ENCODE results near the gene MPPED1.

Gene MPPED1

DNA sequence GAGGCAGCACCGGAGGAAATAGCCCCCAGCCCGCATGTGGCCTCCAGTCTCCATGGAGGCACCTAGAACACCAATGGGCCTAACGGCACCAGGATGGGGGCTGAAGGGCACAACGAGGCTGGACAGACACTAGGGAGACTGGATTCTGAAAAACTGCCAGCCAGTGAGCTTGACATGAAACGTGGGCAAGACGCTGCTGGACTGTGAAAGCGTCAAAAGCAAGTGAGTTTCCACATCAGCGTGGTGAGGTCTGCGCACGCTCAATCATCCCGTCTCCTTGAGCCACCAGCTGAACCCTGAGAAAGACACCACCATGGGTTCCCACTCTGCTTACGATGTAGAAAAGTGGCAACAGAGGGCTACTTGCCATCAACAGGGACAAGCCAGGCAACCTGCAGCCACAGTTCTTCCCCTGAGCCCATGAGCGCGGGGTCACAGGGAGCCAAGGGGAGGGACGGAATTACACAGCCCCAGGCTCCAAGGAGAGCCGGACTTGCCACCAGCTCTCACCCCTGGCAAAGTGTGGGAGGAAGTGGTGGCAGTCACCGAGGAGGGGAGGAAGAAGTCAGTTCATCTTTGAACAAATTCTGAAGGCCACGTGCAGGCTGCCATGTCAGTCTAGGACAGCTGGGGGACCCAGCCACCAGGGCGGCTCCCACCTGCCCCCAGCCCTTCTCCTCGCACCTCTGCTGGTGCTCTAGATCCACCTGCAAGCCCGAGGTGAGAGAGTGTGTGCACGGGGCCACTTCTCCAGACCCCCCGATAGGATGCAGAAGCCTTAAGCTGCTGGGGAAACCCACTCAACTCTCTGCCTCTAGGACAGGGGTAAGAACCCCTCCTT is 131.1 kb downstream of the MPPED1 start:
- in situ Hi-C loops (cut with MboI; ENCODE audit: low sequenced_read_pairs, unreplicated experiment): no loop called here
- TF ChIP-seq, protein P1, sequence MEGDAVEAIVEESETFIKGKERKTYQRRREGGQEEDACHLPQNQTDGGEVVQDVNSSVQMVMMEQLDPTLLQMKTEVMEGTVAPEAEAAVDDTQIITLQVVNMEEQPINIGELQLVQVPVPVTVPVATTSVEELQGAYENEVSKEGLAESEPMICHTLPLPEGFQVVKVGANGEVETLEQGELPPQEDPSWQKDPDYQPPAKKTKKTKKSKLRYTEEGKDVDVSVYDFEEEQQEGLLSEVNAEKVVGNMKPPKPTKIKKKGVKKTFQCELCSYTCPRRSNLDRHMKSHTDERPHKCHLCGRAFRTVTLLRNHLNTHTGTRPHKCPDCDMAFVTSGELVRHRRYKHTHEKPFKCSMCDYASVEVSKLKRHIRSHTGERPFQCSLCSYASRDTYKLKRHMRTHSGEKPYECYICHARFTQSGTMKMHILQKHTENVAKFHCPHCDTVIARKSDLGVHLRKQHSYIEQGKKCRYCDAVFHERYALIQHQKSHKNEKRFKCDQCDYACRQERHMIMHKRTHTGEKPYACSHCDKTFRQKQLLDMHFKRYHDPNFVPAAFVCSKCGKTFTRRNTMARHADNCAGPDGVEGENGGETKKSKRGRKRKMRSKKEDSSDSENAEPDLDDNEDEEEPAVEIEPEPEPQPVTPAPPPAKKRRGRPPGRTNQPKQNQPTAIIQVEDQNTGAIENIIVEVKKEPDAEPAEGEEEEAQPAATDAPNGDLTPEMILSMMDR (IDR thresholded peaks at IDR 0.05; ENCODE audit: borderline replicate concordance, control extremely low read depth, extremely low read depth, insufficient read depth, missing control alignments): no peak
- no peak for DNase-seq (ENCODE audit: low spot score)

DNA sequence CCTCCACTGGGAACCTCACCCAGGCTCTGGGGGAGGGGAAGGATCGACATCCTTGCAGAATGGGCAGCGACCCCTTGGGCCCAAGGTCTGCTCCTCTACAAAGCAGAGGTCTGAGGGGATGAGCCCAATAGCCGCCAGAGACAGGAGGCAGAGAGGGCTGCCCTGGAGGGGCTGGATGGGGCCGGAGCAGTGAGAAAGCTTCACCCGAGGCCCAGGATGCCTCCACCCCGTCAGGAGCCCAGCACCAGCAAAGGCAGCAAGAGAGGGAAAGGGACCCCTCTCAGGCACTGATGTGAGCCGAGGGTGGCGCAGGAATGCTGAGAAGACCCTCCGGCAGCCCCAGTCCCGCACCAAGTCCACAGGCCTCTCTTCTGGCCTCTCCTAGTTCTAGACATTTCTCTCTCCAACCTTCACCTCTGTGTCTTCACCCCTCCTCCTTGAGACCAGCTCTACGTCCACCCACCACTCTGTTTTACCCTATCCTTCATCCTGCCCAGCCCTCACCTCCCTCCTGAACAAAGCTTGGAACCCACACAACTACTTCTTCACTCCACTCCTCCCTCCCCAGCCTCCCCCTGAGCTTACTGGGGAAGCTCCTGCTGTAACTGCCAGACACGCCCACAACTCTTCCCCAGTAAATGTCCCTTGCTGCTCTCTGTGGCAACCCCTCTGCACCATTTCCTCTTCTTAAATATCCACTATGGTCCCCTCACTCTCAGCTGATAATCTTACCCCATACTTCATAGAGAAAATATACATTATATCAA is 131.9 kb downstream of the MPPED1 start:
- TF ChIP-seq, protein P1 (IDR thresholded peaks at IDR 0.05; ENCODE audit: borderline replicate concordance, control extremely low read depth, extremely low read depth, insufficient read depth, missing control alignments): no peak
- no peak for DNase-seq (ENCODE audit: low spot score)
- in situ Hi-C loops (cut with MboI; ENCODE audit: low sequenced_read_pairs, unreplicated experiment): no loop called here

DNA sequence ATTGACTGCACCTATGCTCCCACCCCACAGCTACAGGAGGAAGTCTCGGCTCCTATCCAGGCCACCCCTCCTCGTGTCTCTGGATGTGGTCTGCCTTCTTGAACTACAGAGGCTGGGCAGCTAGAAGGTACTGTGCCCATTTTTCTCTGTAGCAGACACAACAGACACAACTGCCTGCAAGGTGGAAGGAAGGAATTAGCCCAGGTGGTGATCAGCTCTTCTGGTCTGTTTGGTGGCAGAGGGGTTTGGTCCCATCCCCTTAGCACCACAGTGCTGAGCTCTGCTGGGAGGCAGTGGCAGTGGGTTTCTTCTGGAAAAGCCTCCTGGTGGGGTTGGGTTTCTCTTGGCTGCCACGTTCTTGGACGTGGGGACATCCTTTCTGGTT is 132.5 kb downstream of the MPPED1 start:
- DNase-seq (ENCODE audit: low spot score): no peak
- in situ Hi-C loops (cut with MboI; ENCODE audit: low sequenced_read_pairs, unreplicated experiment): no loop called here
- TF ChIP-seq, protein P1 (IDR thresholded peaks at IDR 0.05; ENCODE audit: borderline replicate concordance, control extremely low read depth, extremely low read depth, insufficient read depth, missing control alignments): no peak

DNA sequence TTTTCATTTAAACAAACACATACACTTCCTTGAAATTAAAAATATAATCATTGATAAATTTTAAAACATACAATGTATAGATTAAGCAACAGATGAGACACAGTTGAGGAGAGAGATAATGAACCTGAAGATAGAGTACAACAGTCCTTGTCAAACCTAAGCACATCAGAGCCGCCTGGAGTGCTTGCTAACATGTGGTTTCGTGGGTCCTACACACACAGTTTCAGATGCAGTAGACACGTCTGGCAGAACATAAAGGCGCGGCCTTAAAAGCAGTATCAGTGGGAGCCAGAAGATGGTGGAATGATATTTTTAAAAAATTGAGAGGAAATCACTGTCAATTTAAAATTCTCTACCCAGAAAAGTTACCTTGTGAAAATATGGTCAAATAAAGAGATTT is 134.4 kb downstream of the MPPED1 start:
- in situ Hi-C loops (cut with MboI; ENCODE audit: low sequenced_read_pairs, unreplicated experiment): no loop called here
- no peak for DNase-seq (ENCODE audit: low spot score)
- TF ChIP-seq, protein P1 (IDR thresholded peaks at IDR 0.05; ENCODE audit: borderline replicate concordance, control extremely low read depth, extremely low read depth, insufficient read depth, missing control alignments): no peak

DNA sequence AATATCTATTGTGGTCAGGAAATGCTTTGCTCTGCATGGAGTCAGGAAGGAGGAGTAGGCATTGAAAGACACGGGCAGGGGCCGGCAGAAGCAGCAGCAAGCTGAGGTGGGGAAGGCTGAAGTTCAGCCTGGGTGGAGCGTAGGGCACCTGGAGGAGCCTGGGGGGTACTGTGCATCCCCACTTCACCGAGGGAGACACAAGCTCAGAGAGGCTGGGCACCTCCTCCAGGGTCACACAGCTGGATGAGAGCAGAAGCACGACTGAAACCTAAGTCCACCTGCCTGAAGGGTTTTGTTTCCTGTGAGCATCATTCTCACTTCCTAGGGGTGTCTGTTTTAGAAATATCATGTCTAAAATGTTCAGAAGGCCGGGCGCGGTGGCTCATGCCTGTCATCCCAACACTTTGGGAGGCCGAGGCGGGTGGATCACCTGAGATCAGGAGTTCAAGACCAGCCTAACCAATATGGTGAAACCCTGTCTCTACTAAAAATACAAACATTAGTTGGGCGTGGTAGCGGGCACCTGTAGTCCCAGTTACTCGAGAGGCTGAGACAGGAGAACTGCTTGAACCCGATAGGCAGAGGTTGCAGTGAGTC is 138.3 kb downstream of the MPPED1 start:
- TF ChIP-seq, protein P1 (IDR thresholded peaks at IDR 0.05; ENCODE audit: borderline replicate concordance, control extremely low read depth, extremely low read depth, insufficient read depth, missing control alignments): no peak
- no peak for DNase-seq (ENCODE audit: low spot score)
- in situ Hi-C loops (cut with MboI; ENCODE audit: low sequenced_read_pairs, unreplicated experiment): no loop called here

DNA sequence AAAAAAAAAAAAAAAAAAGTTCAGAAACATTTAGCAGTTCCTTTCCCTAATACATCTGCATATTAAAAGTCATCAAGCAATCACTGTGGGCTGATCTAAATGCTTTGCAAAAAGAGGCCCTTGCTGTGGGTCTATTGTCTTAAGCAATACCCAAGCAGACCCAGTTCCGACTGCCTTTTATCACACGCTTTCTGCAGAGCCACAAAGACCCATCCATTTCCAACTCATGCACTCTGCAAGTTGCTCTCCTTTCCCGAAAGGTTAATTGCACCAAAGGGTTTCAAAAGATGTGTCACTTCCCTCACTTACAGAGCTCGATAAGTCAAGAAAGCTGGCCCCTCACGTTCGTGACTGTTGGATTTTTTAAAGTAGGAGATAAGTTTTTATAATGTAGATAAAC is 138.9 kb downstream of the MPPED1 start:
- no peak for DNase-seq (ENCODE audit: low spot score)
- in situ Hi-C loops (cut with MboI; ENCODE audit: low sequenced_read_pairs, unreplicated experiment): no loop called here
- TF ChIP-seq, protein P1 (IDR thresholded peaks at IDR 0.05; ENCODE audit: borderline replicate concordance, control extremely low read depth, extremely low read depth, insufficient read depth, missing control alignments): no peak
